Measurements from ENCODE around the gene NPAS3.

Gene NPAS3

DNA sequence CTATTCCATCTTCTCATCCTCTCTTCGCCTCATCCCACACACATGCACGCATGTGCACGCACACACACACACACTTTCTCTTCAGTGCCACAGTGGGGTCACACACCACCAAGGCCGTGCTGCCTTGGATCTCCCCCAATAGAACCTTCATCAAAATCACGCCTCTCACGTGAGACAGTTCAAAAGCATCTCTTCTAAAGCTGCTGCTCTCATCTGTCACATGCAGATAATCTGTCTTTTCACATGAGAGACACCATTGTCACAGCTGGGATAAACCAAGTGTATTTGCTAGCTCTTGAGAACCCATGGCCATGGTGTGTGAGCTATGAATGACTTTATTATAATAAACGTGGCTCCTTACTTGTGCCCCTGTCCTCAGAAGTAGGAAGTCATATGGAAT, 793.5 kb downstream of the NPAS3 start:
- no peak for DNase-seq (ENCODE audit: low read depth, low spot score)
- Histone ChIP-seq H3K27me3 (ENCODE audit: control insufficient read depth, insufficient read depth, low read length) (no peaks in the 10 kb centered on the region), H3K4me3 (ENCODE audit: low read length) (no peak overlapping the region; the same call in 1 of the 2 replicates), H3K27ac (ENCODE audit: low read length) (no peak overlapping the region), H3K9me3 (ENCODE audit: control insufficient read depth, insufficient read depth, low read length) (no peaks in the 10 kb centered on the region), H3K36me3 (ENCODE audit: control insufficient read depth, insufficient read depth, low read length) (no peaks in the 10 kb centered on the region), H3K4me1 (ENCODE audit: control insufficient read depth, insufficient read depth, low read length) (peaks cover 3% of the 10 kb centered on the region)
- WGBS (ENCODE audit: insufficient coverage, insufficient read length): no CpG with 5 or more reads among the region's 7 CpGs

DNA sequence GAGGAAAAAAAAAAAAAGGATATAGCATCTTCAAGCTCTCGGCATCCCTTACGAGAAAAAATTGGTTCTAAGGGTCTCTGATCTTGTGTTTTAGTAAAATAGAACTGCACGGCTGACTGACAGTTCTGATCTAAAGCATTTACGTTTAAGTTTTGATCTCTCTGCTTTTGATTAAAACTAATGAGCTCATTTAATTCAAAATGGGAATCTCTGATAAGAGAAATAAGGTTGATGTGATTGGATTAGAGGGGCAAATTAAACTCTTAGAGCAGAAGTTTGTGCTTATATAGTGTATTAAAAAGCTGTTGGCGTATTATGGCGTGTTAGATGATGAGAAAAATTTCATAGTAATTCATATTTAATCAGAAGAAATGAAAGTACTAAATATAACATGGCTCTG, 794.6 kb downstream of the NPAS3 start:
- Histone ChIP-seq H3K27ac (ENCODE audit: low read length) (no peak overlapping the region), H3K9me3 (ENCODE audit: control insufficient read depth, insufficient read depth, low read length) (no peaks in the 10 kb centered on the region), H3K27me3 (ENCODE audit: control insufficient read depth, insufficient read depth, low read length) (no peaks in the 10 kb centered on the region), H3K36me3 (ENCODE audit: control insufficient read depth, insufficient read depth, low read length) (no peaks in the 10 kb centered on the region), H3K4me3 (ENCODE audit: low read length) (no peak overlapping the region), H3K4me1 (ENCODE audit: control insufficient read depth, insufficient read depth, low read length) (peaks cover 3% of the 10 kb centered on the region)
- WGBS (ENCODE audit: insufficient coverage, insufficient read length): 100% methylated on average over 2 of the region's 6 CpGs
- no peak for DNase-seq (ENCODE audit: low read depth, low spot score)

DNA sequence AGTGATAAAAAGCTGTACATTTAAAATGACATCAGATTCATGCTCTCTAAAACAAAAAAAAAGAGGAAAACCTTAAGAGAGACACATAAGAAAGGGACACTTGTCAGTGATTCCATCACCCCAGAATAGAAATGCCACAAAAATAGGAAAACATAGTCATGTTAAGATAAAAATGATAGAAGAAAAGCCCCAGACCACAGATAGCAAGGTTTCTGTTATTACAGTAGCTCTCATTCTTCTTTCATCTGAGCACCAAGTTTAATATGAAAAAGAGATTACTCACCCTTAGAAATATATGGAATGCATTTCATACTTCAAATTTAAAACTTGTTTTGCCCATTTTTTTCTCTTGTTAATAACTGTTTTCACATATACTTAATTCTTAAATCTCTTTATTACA, 795.0 kb downstream of the NPAS3 start:
- no peaks in the 10 kb centered on the region for H3K36me3 ChIP-seq (ENCODE audit: control insufficient read depth, insufficient read depth, low read length)
- no peak overlapping the region for H3K4me3 ChIP-seq (ENCODE audit: low read length)
- no peak for DNase-seq (ENCODE audit: low read depth, low spot score)
- H3K27me3 ChIP-seq (ENCODE audit: control insufficient read depth, insufficient read depth, low read length): no peaks in the 10 kb centered on the region
- H3K9me3 ChIP-seq (ENCODE audit: control insufficient read depth, insufficient read depth, low read length): no peaks in the 10 kb centered on the region
- no peak overlapping the region for H3K27ac ChIP-seq (ENCODE audit: low read length)
- peaks cover 3% of the 10 kb centered on the region for H3K4me1 ChIP-seq (ENCODE audit: control insufficient read depth, insufficient read depth, low read length)

DNA sequence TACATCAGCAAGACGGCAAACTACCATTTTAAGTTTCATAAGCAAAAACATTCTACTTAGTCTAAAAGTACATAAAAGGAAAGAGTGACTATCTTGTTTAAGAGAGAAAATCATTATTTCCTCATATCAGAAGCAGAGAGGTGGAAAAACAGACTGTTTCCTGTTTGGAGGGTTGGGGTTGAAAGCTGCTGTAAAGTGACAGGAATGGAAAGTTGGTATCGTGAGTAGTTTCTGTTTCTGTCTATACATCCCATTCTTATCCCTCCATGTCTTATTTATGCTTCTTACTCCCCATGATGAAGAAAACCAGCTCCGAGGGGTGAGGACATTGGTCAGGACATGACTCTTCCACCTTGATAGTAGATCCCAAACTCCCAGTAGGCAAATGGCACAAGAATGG, 795.7 kb downstream of the NPAS3 start:
- H3K4me3 ChIP-seq (ENCODE audit: low read length): no peak overlapping the region
- DNase-seq (ENCODE audit: low read depth, low spot score): no peak
- H3K36me3 ChIP-seq (ENCODE audit: control insufficient read depth, insufficient read depth, low read length): no peaks in the 10 kb centered on the region
- WGBS (ENCODE audit: insufficient coverage, insufficient read length): no CpG with 5 or more reads among the region's 3 CpGs
- H3K9me3 ChIP-seq (ENCODE audit: control insufficient read depth, insufficient read depth, low read length): no peaks in the 10 kb centered on the region
- no peak overlapping the region for H3K27ac ChIP-seq (ENCODE audit: low read length)
- H3K4me1 ChIP-seq (ENCODE audit: control insufficient read depth, insufficient read depth, low read length): peaks cover 3% of the 10 kb centered on the region
- H3K27me3 ChIP-seq (ENCODE audit: control insufficient read depth, insufficient read depth, low read length): no peaks in the 10 kb centered on the region

DNA sequence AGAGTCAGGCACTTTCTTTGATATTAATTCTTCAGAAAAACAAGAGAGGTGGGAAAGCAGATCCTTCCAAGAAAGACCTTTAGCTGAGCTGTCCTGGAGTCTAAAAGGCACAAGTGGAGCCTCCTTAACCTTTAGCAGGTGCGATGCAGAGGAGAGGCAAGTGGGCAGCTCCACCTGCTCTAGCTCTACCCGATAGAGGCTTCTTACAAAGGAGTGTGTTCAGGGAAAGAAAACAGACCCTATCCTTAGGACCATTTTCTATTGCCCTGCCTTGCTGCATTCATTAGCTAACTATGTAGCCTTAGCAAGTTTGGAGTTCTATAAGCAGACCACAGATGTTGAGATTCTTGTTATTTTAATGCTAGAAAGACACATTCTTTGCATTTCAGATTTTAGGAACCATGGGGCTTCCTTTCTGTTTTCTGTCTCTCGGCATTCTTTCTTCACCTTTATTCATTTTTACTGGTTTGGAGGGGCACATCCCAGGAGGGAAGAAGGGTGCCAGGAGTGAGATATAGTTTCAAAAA, 797.7 kb downstream of the NPAS3 start:
- DNase-seq (ENCODE audit: low read depth, low spot score): no peak
- no CpG with 5 or more reads among the region's 3 CpGs for WGBS (ENCODE audit: insufficient coverage, insufficient read length)
- no peaks in the 10 kb centered on the region for H3K36me3 ChIP-seq (ENCODE audit: control insufficient read depth, insufficient read depth, low read length)

DNA sequence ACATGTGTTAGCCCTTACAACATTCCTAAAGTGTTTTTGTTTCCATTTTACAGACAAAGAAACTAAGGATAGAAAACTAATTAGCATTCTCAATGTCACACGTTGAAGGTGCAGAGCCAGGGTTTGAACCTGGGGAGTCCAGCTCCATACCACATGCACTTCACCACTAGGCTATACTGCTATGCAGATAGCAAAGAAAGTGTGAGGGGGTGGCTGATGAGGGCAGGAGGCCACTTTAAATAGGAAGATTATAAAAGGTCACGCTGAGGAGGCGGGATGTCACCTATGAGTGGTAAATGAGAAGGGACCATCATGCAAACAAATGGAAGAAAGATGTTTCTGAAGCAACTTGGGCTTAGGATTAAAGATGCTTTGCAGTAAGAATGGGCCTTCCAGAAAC, 798.3 kb downstream of the NPAS3 start:
- DNase-seq (ENCODE audit: low read depth, low spot score): no peak
- Histone ChIP-seq H3K27me3 (ENCODE audit: control insufficient read depth, insufficient read depth, low read length) (no peaks in the 10 kb centered on the region), H3K27ac (ENCODE audit: low read length) (no peak overlapping the region), H3K4me1 (ENCODE audit: control insufficient read depth, insufficient read depth, low read length) (peaks cover 3% of the 10 kb centered on the region), H3K9me3 (ENCODE audit: control insufficient read depth, insufficient read depth, low read length) (no peaks in the 10 kb centered on the region), H3K4me3 (ENCODE audit: low read length) (no peak overlapping the region), H3K36me3 (ENCODE audit: control insufficient read depth, insufficient read depth, low read length) (no peaks in the 10 kb centered on the region)
- WGBS (ENCODE audit: insufficient coverage, insufficient read length): no CpG with 5 or more reads among the region's 3 CpGs

More for the DNA sequence above, 797.7 kb downstream of the NPAS3 start:
- Histone ChIP-seq H3K4me3 (ENCODE audit: low read length) (no peak overlapping the region), H3K4me1 (ENCODE audit: control insufficient read depth, insufficient read depth, low read length) (peaks cover 3% of the 10 kb centered on the region), H3K9me3 (ENCODE audit: control insufficient read depth, insufficient read depth, low read length) (no peaks in the 10 kb centered on the region), H3K27ac (ENCODE audit: low read length) (no peak overlapping the region), H3K27me3 (ENCODE audit: control insufficient read depth, insufficient read depth, low read length) (no peaks in the 10 kb centered on the region)

DNA sequence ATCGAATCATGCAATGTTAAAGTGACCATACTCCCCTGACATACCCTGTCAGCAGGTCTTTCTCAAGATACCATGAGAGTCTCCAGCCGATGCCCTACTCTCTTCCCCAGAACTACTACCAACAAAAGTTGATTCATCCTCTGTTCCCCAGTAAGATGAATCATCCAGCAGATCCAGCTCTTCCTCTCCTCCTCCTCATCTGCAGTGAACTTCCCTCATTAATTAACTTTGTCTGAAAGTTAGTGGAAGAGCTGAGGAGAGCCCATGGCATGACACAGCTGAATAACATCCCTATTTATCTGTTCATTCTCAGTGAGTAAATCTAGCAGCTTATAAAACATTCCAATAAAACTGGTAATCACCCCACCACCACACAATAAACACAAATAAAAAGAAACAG, 798.8 kb downstream of the NPAS3 start:
- WGBS (ENCODE audit: insufficient coverage, insufficient read length): no CpG with 5 or more reads among the region's 2 CpGs
- DNase-seq (ENCODE audit: low read depth, low spot score): no peak
- H3K36me3 ChIP-seq (ENCODE audit: control insufficient read depth, insufficient read depth, low read length): no peaks in the 10 kb centered on the region
- no peaks in the 10 kb centered on the region for H3K9me3 ChIP-seq (ENCODE audit: control insufficient read depth, insufficient read depth, low read length)
- H3K4me3 ChIP-seq (ENCODE audit: low read length): no peak overlapping the region
- peaks cover 3% of the 10 kb centered on the region for H3K4me1 ChIP-seq (ENCODE audit: control insufficient read depth, insufficient read depth, low read length)
- no peaks in the 10 kb centered on the region for H3K27me3 ChIP-seq (ENCODE audit: control insufficient read depth, insufficient read depth, low read length)
- no peak overlapping the region for H3K27ac ChIP-seq (ENCODE audit: low read length)

DNA sequence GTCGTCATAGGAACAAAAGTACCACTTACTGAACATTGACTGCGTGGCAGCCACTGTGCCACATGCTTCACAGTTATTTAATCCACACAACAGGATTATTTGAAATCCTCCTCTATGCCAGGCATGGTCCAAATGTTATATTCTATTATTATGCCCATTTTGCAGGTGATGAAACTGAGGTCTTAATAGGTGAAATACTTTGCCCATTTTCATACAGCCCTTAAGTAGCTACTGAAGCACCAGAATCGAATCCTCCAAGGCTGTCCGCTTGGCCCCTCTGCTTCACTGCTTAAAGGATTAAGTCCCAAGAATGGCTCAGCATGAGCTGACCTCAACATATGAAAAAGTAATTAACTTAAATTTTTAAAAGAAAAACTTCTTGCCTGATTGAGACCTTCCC, 799.4 kb downstream of the NPAS3 start:
- WGBS (ENCODE audit: insufficient coverage, insufficient read length): no CpG with 5 or more reads among the region's 4 CpGs
- Histone ChIP-seq H3K4me3 (ENCODE audit: low read length) (no peak overlapping the region), H3K27ac (ENCODE audit: low read length) (no peak overlapping the region), H3K36me3 (ENCODE audit: control insufficient read depth, insufficient read depth, low read length) (no peaks in the 10 kb centered on the region), H3K9me3 (ENCODE audit: control insufficient read depth, insufficient read depth, low read length) (no peaks in the 10 kb centered on the region), H3K27me3 (ENCODE audit: control insufficient read depth, insufficient read depth, low read length) (no peaks in the 10 kb centered on the region), H3K4me1 (ENCODE audit: control insufficient read depth, insufficient read depth, low read length) (peaks cover 3% of the 10 kb centered on the region)
- no peak for DNase-seq (ENCODE audit: low read depth, low spot score)

DNA sequence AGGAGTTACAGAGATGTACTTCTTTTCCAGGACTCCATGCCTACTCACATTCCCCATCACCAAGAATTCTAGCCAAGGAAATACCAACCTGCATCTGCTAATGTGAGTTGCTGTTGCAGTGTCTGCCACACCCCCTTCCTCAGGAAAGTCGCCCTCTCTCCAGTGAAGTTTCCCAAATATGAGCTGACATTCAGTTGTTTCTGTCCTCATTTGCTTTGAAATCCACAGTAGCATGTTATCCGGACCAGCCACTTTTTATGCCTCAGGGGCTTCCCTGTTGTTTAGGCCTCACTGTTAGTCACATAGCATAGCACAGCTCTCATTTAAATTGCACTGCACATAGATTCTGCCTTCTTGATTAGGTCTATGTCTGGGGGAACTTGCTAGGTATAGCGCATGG, 799.8 kb downstream of the NPAS3 start:
- no peak overlapping the region for H3K27ac ChIP-seq (ENCODE audit: low read length)
- peaks cover 3% of the 10 kb centered on the region for H3K4me1 ChIP-seq (ENCODE audit: control insufficient read depth, insufficient read depth, low read length)
- no CpG with 5 or more reads among the region's 3 CpGs for WGBS (ENCODE audit: insufficient coverage, insufficient read length)
- H3K36me3 ChIP-seq (ENCODE audit: control insufficient read depth, insufficient read depth, low read length): no peaks in the 10 kb centered on the region
- no peak for DNase-seq (ENCODE audit: low read depth, low spot score)
- no peaks in the 10 kb centered on the region for H3K27me3 ChIP-seq (ENCODE audit: control insufficient read depth, insufficient read depth, low read length)
- H3K9me3 ChIP-seq (ENCODE audit: control insufficient read depth, insufficient read depth, low read length): no peaks in the 10 kb centered on the region
- no peak overlapping the region for H3K4me3 ChIP-seq (ENCODE audit: low read length)

DNA sequence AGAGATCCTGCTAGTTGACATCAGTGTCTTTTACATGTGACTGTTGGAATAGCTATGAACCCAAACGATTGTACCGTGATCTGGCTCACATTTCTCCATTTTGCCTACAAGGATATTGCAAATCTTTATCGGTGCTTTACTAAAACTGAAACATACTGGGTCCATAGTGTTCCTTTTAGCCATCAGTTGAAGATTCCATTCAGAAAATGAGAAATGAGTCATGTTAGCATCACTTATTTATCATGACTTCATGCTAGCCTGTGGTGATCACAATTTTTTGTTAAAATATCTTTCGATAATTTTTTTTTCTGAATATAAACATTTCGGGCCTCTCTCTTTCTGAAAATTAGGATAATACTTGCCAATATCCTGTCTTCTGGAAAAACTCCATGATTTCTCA, 801.9 kb downstream of the NPAS3 start:
- no peaks in the 10 kb centered on the region for H3K36me3 ChIP-seq (ENCODE audit: control insufficient read depth, insufficient read depth, low read length)
- DNase-seq (ENCODE audit: low read depth, low spot score): no peak
- WGBS (ENCODE audit: insufficient coverage, insufficient read length): no CpG with 5 or more reads among the region's 5 CpGs
- no peaks in the 10 kb centered on the region for H3K27me3 ChIP-seq (ENCODE audit: control insufficient read depth, insufficient read depth, low read length)
- H3K9me3 ChIP-seq (ENCODE audit: control insufficient read depth, insufficient read depth, low read length): no peaks in the 10 kb centered on the region
- no peak overlapping the region for H3K27ac ChIP-seq (ENCODE audit: low read length)
- H3K4me1 ChIP-seq (ENCODE audit: control insufficient read depth, insufficient read depth, low read length): peaks cover 3% of the 10 kb centered on the region; the same call in 1 of the 2 replicates
- no peak overlapping the region for H3K4me3 ChIP-seq (ENCODE audit: low read length)

DNA sequence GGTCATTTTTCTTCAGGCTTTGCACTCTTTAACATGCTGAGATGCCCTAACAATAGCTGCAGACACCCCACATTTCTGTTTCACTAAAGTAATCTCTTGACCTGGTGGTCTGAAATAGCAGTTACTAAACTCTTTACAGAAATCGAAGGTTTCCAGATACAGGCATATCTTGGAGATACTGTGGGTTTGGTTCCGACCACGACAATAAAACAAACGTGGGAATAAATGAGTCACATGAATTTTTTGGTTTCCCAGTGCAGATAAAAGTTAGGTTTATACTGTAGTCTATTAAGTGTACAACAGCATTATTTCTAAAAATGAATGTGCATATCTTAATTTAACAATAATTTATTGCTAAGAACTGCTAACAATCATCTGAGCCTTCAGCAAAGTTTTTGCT, 803.5 kb downstream of the NPAS3 start:
- DNase-seq (ENCODE audit: low read depth, low spot score): no peak
- Histone ChIP-seq H3K36me3 (ENCODE audit: control insufficient read depth, insufficient read depth, low read length) (no peaks in the 10 kb centered on the region), H3K27ac (ENCODE audit: low read length) (no peak overlapping the region), H3K4me1 (ENCODE audit: control insufficient read depth, insufficient read depth, low read length) (no peaks in the 10 kb centered on the region), H3K27me3 (ENCODE audit: control insufficient read depth, insufficient read depth, low read length) (no peaks in the 10 kb centered on the region), H3K9me3 (ENCODE audit: control insufficient read depth, insufficient read depth, low read length) (no peaks in the 10 kb centered on the region), H3K4me3 (ENCODE audit: low read length) (no peak overlapping the region)
- no CpG with 5 or more reads among the region's 4 CpGs for WGBS (ENCODE audit: insufficient coverage, insufficient read length)
